Liver (tissue), 9 donors: ENCODE data around the gene MTHFD1L. TPM values are rescaled to one million over a fixed set of nuclear protein-coding genes. Genes with fewer than 3 reads are reported as not detected.

Experiments
- DNase-seq: peaks from one replicate; pipeline ENCODE4 v3.0.0-alpha.2; 2017; ENCODE audit warnings: low spot score
- H3K27ac ChIP-seq, 2 donors: one replicate each; pipeline ENCODE4 v1.7.0; 2013; ENCODE audit warnings: inconsistent platforms in 2 of 2, low read length in 2 of 2, control low read depth in 1 of 2, low read depth in 1 of 2, mild to moderate bottlenecking in 1 of 2
- H3K27me3 ChIP-seq, 4 donors: one replicate each; pipeline versions ENCODE4 v1.6.1 to v1.7.0; 2013; ENCODE audit warnings: low read length in 3 of 4, inconsistent platforms in 1 of 4, mild to moderate bottlenecking in 1 of 4, moderate library complexity in 1 of 4; ENCODE audit not compliant: control insufficient read depth in 4 of 4, insufficient read depth in 4 of 4
- H3K36me3 ChIP-seq, 4 donors: one replicate each; pipeline versions ENCODE4 v1.6.1 to v1.7.0; 2013; ENCODE audit warnings: low read length in 3 of 4, mild to moderate bottlenecking in 3 of 4, low read depth in 1 of 4, moderate library complexity in 1 of 4; ENCODE audit not compliant: control insufficient read depth in 4 of 4, insufficient read depth in 3 of 4
- H3K4me1 ChIP-seq, 4 donors: one replicate each; pipeline versions ENCODE4 v1.6.1 to v1.7.0; 2013; ENCODE audit warnings: low read length in 3 of 4, mild to moderate bottlenecking in 3 of 4, moderate library complexity in 1 of 4; ENCODE audit not compliant: control insufficient read depth in 4 of 4, insufficient read depth in 4 of 4
- H3K4me3 ChIP-seq, 3 donors: one replicate each; pipeline versions ENCODE4 v1.6.1 to v1.7.0; 2013; ENCODE audit warnings: low read length in 3 of 3, control low read depth in 1 of 3, low read depth in 1 of 3, mild to moderate bottlenecking in 1 of 3
- H3K9ac ChIP-seq, 2 donors: one replicate each; pipeline ENCODE4 v1.7.0; 2013; ENCODE audit warnings: low read length in 2 of 2, mild to moderate bottlenecking in 2 of 2, moderate library complexity in 2 of 2, control low read depth in 1 of 2, low read depth in 1 of 2
- H3K9me3 ChIP-seq, 4 donors: one replicate each; pipeline versions ENCODE4 v1.6.1 to v1.7.0; 2013; ENCODE audit warnings: low read length in 3 of 4; ENCODE audit not compliant: control insufficient read depth in 4 of 4
- CTCF ChIP-seq: fragments of 150-350 bp; IDR thresholded peaks from 2 replicates; pipeline ENCODE4 v1.5.1; 2017; ENCODE audit warnings: improper control_type of control experiment, low read depth, low read length; ENCODE audit not compliant: missing input control
- EGR1 ChIP-seq, 2 donors: IDR thresholded peaks; 2 replicates each; pipeline ENCODE4 v1.6.1; 2016 to 2018; ENCODE audit warnings: antibody characterized with exemption in 2 of 2, low read depth in 2 of 2
- FOXA1 ChIP-seq: IDR thresholded peaks from 2 replicates; pipeline ENCODE4 v1.6.1; 2016; ENCODE audit warnings: antibody characterized with exemption
- GABPA ChIP-seq, 2 donors: IDR thresholded peaks in 1 of 2; conservative IDR thresholded peaks in 1 of 2; 2 replicates each; pipeline ENCODE4 v1.6.1; 2016; ENCODE audit warnings: antibody characterized with exemption in 2 of 2, mild to moderate bottlenecking in 1 of 2, moderate library complexity in 1 of 2
- HNF4A ChIP-seq, 2 donors: conservative IDR thresholded peaks; 2 replicates each; pipeline ENCODE4 v1.6.1; 2016; ENCODE audit warnings: antibody characterized with exemption in 2 of 2, mild to moderate bottlenecking in 2 of 2
- HNF4G ChIP-seq: IDR thresholded peaks from 2 replicates; pipeline ENCODE4 v1.6.1; 2016; ENCODE audit warnings: antibody characterized with exemption
- JUND ChIP-seq, 2 donors: IDR thresholded peaks; 2 replicates each; pipeline ENCODE4 v1.6.1; 2016; ENCODE audit warnings: antibody characterized with exemption in 2 of 2
- MAX ChIP-seq: IDR thresholded peaks from 2 replicates; pipeline ENCODE4 v1.6.1; 2016; ENCODE audit warnings: antibody characterized with exemption
- NR2F2 ChIP-seq: IDR thresholded peaks from 2 replicates; pipeline ENCODE4 v1.6.1; 2016; ENCODE audit warnings: antibody characterized with exemption
- RAD21 ChIP-seq, 2 donors: IDR thresholded peaks; 2 replicates each; pipeline ENCODE4 v1.6.1; 2016; ENCODE audit warnings: antibody characterized with exemption in 2 of 2, mild to moderate bottlenecking in 2 of 2
- REST ChIP-seq: IDR thresholded peaks from 2 replicates; pipeline ENCODE4 v1.6.1; 2016; ENCODE audit warnings: antibody characterized with exemption, mild to moderate bottlenecking
- RXRA ChIP-seq, 2 donors: IDR thresholded peaks; 2 replicates each; pipeline ENCODE4 v1.6.1; 2017 to 2018; ENCODE audit warnings: antibody characterized with exemption in 2 of 2, mild to moderate bottlenecking in 1 of 2
- SP1 ChIP-seq: IDR thresholded peaks from 2 replicates; pipeline ENCODE4 v1.6.1; 2018; ENCODE audit warnings: antibody characterized with exemption, mild to moderate bottlenecking
- TAF1 ChIP-seq: conservative IDR thresholded peaks from 2 replicates; pipeline ENCODE4 v1.6.1; 2016; ENCODE audit warnings: antibody characterized with exemption, mild to moderate bottlenecking
- YY1 ChIP-seq: IDR thresholded peaks from 2 replicates; pipeline ENCODE4 v1.6.1; 2016; ENCODE audit warnings: antibody characterized with exemption, mild to moderate bottlenecking
- ZBTB33 ChIP-seq: IDR thresholded peaks from 2 replicates; pipeline ENCODE4 v1.6.1; 2016; ENCODE audit warnings: antibody characterized with exemption
- WGBS: extraction: QIAGEN DNeasy Blood & Tissue Kit; methylation state at CpG from one replicate; pipeline ENCODE4 v1.1.7; 2013; 5-methylcytosine and 5-hydroxymethylcytosine counted together
- polyA plus RNA-seq, 2 donors: library from polyadenylated mRNA; stranded (reverse) in 1 of 2; unstranded in 1 of 2; fragments of 200-250 nt in 1 of 2; fragments of >200 nt in 1 of 2; fragmentation: Nextera tagmentation in 1 of 2; extraction: Ambion mirVana in 1 of 2; gene quantifications; one replicate each; pipeline versions ENCODE4 v1.2.1 to v1.2.3, GENCODE V29; 2013 to 2015
- total RNA-seq, 2 donors: library from RNA; depleted of rRNA; stranded (reverse); fragments of >200 nt; gene quantifications; one replicate each; pipeline ENCODE4 v1.2.3, GENCODE V29; 2014
- donor health status: healthy.
- donor health status: healthy.
- donor health status: healthy.
- donor health status: healthy.
- donor health status: healthy.

The MTHFD1L gene
- total and polyA plus RNA-seq, 4 donors: 2.0 to 7.7 (median 2.8) TPM

GRCh38 chr6:151095538-151096254, 230.2 kb downstream of the MTHFD1L start:
- H3K27ac ChIP-seq: no peak overlapping the region
- 71% methylated on average over 6 of the region's 6 CpGs for WGBS
- no peak overlapping the region for H3K4me3 ChIP-seq
- H3K4me1 ChIP-seq: peaks cover 0 to 6% (median 2%) of the 10 kb centered on the region in 4 donors
- no peaks in the 10 kb centered on the region for H3K36me3 ChIP-seq
- DNase-seq: no peak
- no peak overlapping the region for H3K9ac ChIP-seq
- no peaks in the 10 kb centered on the region for H3K27me3 ChIP-seq
- TF ChIP-seq HNF4G (peak; percentile 15), SP1 (peak; percentile 69), RXRA (IDR thresholded peaks at IDR 0.05) (peak; percentile 60 to 66), MAX (no peak), HNF4A (conservative IDR thresholded peaks at IDR 0.05) (peak; percentile 76 to 85), FOXA1 (no peak), CTCF (no peak), RAD21 (IDR thresholded peaks at IDR 0.05) (peak in 1 of 2 donors; percentile 37)
- no peaks in the 10 kb centered on the region for H3K9me3 ChIP-seq

GRCh38 chr6:151096255-151096612, 230.7 kb downstream of the MTHFD1L start:
- no peaks in the 10 kb centered on the region for H3K9me3 ChIP-seq
- no peak overlapping the region for H3K4me3 ChIP-seq
- no peak overlapping the region for H3K27ac ChIP-seq
- no peaks in the 10 kb centered on the region for H3K36me3 ChIP-seq
- TF ChIP-seq YY1 (no peak), TAF1 (no peak), FOXA1 (no peak), JUND (IDR thresholded peaks at IDR 0.05) (no peak), GABPA (IDR thresholded peaks at IDR 0.05 in 1 of 2, conservative IDR thresholded peaks at IDR 0.05 in 1 of 2) (no peak), NR2F2 (no peak), HNF4G (no peak), REST (no peak), RXRA (IDR thresholded peaks at IDR 0.05) (peak; percentile 39 to 65), HNF4A (conservative IDR thresholded peaks at IDR 0.05) (peak in 1 of 2 donors; percentile 62), EGR1 (IDR thresholded peaks at IDR 0.05; ENCODE audit: low read depth in 2 of 2) (no peak), SP1 (peak; percentile 37), MAX (no peak), ZBTB33 (no peak)
- peaks cover 0 to 6% (median 3%) of the 10 kb centered on the region in 4 donors for H3K4me1 ChIP-seq
- no peaks in the 10 kb centered on the region for H3K27me3 ChIP-seq
- DNase-seq: no peak
- 52% methylated on average over 4 of the region's 4 CpGs for WGBS
- H3K9ac ChIP-seq: no peak overlapping the region
